ENCODE results near the gene EMX2.

The EMX2 gene

GRCh38 chr10:117550599-117551329, 8.2 kb downstream of the EMX2 start:
- no peak for TF ChIP-seq CTCF (IDR thresholded peaks at IDR 0.05; ENCODE audit: low read depth, low read length)
- H3K4me3 ChIP-seq (ENCODE audit: low read depth, low read length), result no peak overlapping the region

- TF ChIP-seq CTCF (IDR thresholded peaks at IDR 0.05; ENCODE audit: low read depth, low read length), result no peak
- no peak overlapping the region for H3K4me3 ChIP-seq (ENCODE audit: low read depth, low read length)
Observed at GRCh38 chr10:117551330-117552155, 9.0 kb downstream of the EMX2 start.

- no peak for TF ChIP-seq CTCF (IDR thresholded peaks at IDR 0.05; ENCODE audit: low read depth, low read length)
- no peak overlapping the region for H3K4me3 ChIP-seq (ENCODE audit: low read depth, low read length)
Observed at GRCh38 chr10:117552156-117552631, 9.6 kb downstream of the EMX2 start.

GRCh38 chr10:117552701-117553141, 10.2 kb downstream of the EMX2 start:
- no peak for TF ChIP-seq CTCF (IDR thresholded peaks at IDR 0.05; ENCODE audit: low read depth, low read length)
- no peak overlapping the region for H3K4me3 ChIP-seq (ENCODE audit: low read depth, low read length)

- no peak for TF ChIP-seq CTCF (IDR thresholded peaks at IDR 0.05; ENCODE audit: low read depth, low read length)
- no peak overlapping the region for H3K4me3 ChIP-seq (ENCODE audit: low read depth, low read length)
Observed at GRCh38 chr10:117553142-117553814, 10.7 kb downstream of the EMX2 start.

GRCh38 chr10:117553815-117554172, 11.2 kb downstream of the EMX2 start:
- no peak overlapping the region for H3K4me3 ChIP-seq (ENCODE audit: low read depth, low read length)
- TF ChIP-seq CTCF (IDR thresholded peaks at IDR 0.05; ENCODE audit: low read depth, low read length), result no peak
